ENCODE data around the gene CASP10.
"Not testable (repeated sequence)": the region's sequence is repeated elsewhere in the genome, so short reads cannot be mapped to it uniquely, and the experiment has no call there.

Gene CASP10

DNA sequence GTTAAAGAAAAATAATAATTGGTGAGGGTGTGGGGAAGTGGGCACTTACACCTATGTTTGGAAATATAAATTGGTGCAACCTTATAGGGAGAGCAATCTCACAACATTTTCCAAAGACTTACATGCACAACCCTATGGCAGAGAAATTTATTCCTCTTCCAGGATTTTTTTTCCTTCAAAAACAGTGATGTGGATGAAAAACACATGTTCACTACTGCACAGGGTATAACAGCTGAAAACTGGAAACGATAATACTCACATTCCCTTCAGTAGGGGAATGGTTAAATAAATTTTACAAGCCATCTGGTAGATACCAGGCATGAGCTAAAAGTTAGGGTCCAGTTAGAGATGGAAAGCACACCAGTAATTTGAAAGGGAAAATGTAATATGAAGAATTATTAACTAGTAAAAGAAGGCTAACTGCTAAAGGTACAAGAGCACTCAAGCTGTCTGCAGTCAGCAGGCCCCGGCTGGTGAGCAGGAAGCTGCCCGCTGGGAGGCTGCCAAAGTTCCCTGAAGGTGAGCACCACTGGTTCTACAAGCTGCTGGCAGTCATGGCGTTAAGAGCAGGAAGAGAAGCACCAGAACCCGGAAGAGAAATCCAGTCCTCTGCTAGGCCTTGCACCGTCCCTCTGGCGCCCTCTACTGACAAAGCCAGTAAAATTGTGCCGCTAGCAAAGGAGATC, 49.0 kb downstream of the CASP10 start:
- Histone ChIP-seq H3K36me3 (ENCODE audit: control insufficient read depth in 1 of 2, insufficient read depth in 2 of 2, low read length in 2 of 2) (no peaks in the 10 kb centered on the region), H3K9ac (ENCODE audit: low read depth in 1 of 2, low read length in 2 of 2) (no peak overlapping the region), H3K4me1 (ENCODE audit: control insufficient read depth in 1 of 2, insufficient read depth in 2 of 2, low read length in 2 of 2) (peaks cover 36 to 37% of the 10 kb centered on the region in 2 donors), H3K9me3 (ENCODE audit: control insufficient read depth in 1 of 2, low read length in 2 of 2) (no peaks in the 10 kb centered on the region), H3K4me3 (ENCODE audit: low read depth in 1 of 2, low read length in 2 of 2) (peak overlapping the region in 1 of 2 donors; percentile 42), H3K27me3 (ENCODE audit: control insufficient read depth in 1 of 2, insufficient read depth in 2 of 2, low read length in 2 of 2) (no peaks in the 10 kb centered on the region), H3K27ac (ENCODE audit: low read depth, low read length) (peak overlapping the region; percentile 44)

GRCh38 chr2:201232467-201232815, 49.5 kb downstream of the CASP10 start:
- H3K36me3 ChIP-seq (ENCODE audit: control insufficient read depth in 1 of 2, insufficient read depth in 2 of 2, low read length in 2 of 2): no peaks in the 10 kb centered on the region

GRCh38 chr2:201233192-201233811, 50.4 kb downstream of the CASP10 start:
- H3K27ac ChIP-seq (ENCODE audit: low read depth, low read length): peak overlapping the region; percentile 85
- peak overlapping the region; percentile 67 to 96 for H3K9ac ChIP-seq (ENCODE audit: low read depth in 1 of 2, low read length in 2 of 2)
- peak overlapping the region; percentile 77 to 97 for H3K4me3 ChIP-seq (ENCODE audit: low read depth in 1 of 2, low read length in 2 of 2)
- H3K36me3 ChIP-seq (ENCODE audit: control insufficient read depth in 1 of 2, insufficient read depth in 2 of 2, low read length in 2 of 2): no peaks in the 10 kb centered on the region
- H3K4me1 ChIP-seq (ENCODE audit: control insufficient read depth in 1 of 2, insufficient read depth in 2 of 2, low read length in 2 of 2): peaks cover 29 to 39% of the 10 kb centered on the region in 2 donors
- H3K9me3 ChIP-seq (ENCODE audit: control insufficient read depth in 1 of 2, low read length in 2 of 2): no peaks in the 10 kb centered on the region
- no peaks in the 10 kb centered on the region for H3K27me3 ChIP-seq (ENCODE audit: control insufficient read depth in 1 of 2, insufficient read depth in 2 of 2, low read length in 2 of 2)

More at GRCh38 chr2:201232467-201232815, 49.5 kb downstream of the CASP10 start:
- H3K4me3 ChIP-seq (ENCODE audit: low read depth in 1 of 2, low read length in 2 of 2): peak overlapping the region in 1 of 2 donors; percentile 97
- no peak overlapping the region for H3K27ac ChIP-seq (ENCODE audit: low read depth, low read length)
- H3K4me1 ChIP-seq (ENCODE audit: control insufficient read depth in 1 of 2, insufficient read depth in 2 of 2, low read length in 2 of 2): peaks cover 34 to 36% of the 10 kb centered on the region in 2 donors
- no peaks in the 10 kb centered on the region for H3K27me3 ChIP-seq (ENCODE audit: control insufficient read depth in 1 of 2, insufficient read depth in 2 of 2, low read length in 2 of 2)
- H3K9ac ChIP-seq (ENCODE audit: low read depth in 1 of 2, low read length in 2 of 2): peak overlapping the region in 1 of 2 donors; percentile 96
- no peaks in the 10 kb centered on the region for H3K9me3 ChIP-seq (ENCODE audit: control insufficient read depth in 1 of 2, low read length in 2 of 2)

- Histone ChIP-seq H3K27ac (ENCODE audit: low read depth, low read length) (peak overlapping the region; percentile 85), H3K36me3 (ENCODE audit: control insufficient read depth in 1 of 2, insufficient read depth in 2 of 2, low read length in 2 of 2) (no peaks in the 10 kb centered on the region), H3K9me3 (ENCODE audit: control insufficient read depth in 1 of 2, low read length in 2 of 2) (no peaks in the 10 kb centered on the region), H3K4me1 (ENCODE audit: control insufficient read depth in 1 of 2, insufficient read depth in 2 of 2, low read length in 2 of 2) (peaks cover 25 to 32% of the 10 kb centered on the region in 2 donors), H3K27me3 (ENCODE audit: control insufficient read depth in 1 of 2, insufficient read depth in 2 of 2, low read length in 2 of 2) (no peaks in the 10 kb centered on the region), H3K4me3 (ENCODE audit: low read depth in 1 of 2, low read length in 2 of 2) (peak overlapping the region; percentile 77 to 97), H3K9ac (ENCODE audit: low read depth in 1 of 2, low read length in 2 of 2) (peak overlapping the region; percentile 67 to 96)
Observed at GRCh38 chr2:201233812-201234662, 51.1 kb downstream of the CASP10 start.

- H3K36me3 ChIP-seq (ENCODE audit: control insufficient read depth in 1 of 2, insufficient read depth in 2 of 2, low read length in 2 of 2): peaks cover 0 to 1% of the 10 kb centered on the region in 2 donors
- H3K4me1 ChIP-seq (ENCODE audit: control insufficient read depth in 1 of 2, insufficient read depth in 2 of 2, low read length in 2 of 2): peaks cover 24 to 30% of the 10 kb centered on the region in 2 donors
- H3K27ac ChIP-seq (ENCODE audit: low read depth, low read length): no peak overlapping the region
- peak overlapping the region; percentile 75 to 77 for H3K4me3 ChIP-seq (ENCODE audit: low read depth in 1 of 2, low read length in 2 of 2)
- no peaks in the 10 kb centered on the region for H3K27me3 ChIP-seq (ENCODE audit: control insufficient read depth in 1 of 2, insufficient read depth in 2 of 2, low read length in 2 of 2)
- peak overlapping the region; percentile 49 to 96 for H3K9ac ChIP-seq (ENCODE audit: low read depth in 1 of 2, low read length in 2 of 2)
- H3K9me3 ChIP-seq (ENCODE audit: control insufficient read depth in 1 of 2, low read length in 2 of 2): no peaks in the 10 kb centered on the region
Observed at GRCh38 chr2:201234663-201235135, 51.8 kb downstream of the CASP10 start.

GRCh38 chr2:201235860-201236811, 53.2 kb downstream of the CASP10 start:
- Histone ChIP-seq H3K27me3 (ENCODE audit: control insufficient read depth in 1 of 2, insufficient read depth in 2 of 2, low read length in 2 of 2) (no peaks in the 10 kb centered on the region), H3K4me1 (ENCODE audit: control insufficient read depth in 1 of 2, insufficient read depth in 2 of 2, low read length in 2 of 2) (peaks cover 24 to 33% of the 10 kb centered on the region in 2 donors), H3K9me3 (ENCODE audit: control insufficient read depth in 1 of 2, low read length in 2 of 2) (no peaks in the 10 kb centered on the region), H3K9ac (ENCODE audit: low read depth in 1 of 2, low read length in 2 of 2) (no peak overlapping the region), H3K4me3 (ENCODE audit: low read depth in 1 of 2, low read length in 2 of 2) (peak overlapping the region; percentile 75 to 77), H3K36me3 (ENCODE audit: control insufficient read depth in 1 of 2, insufficient read depth in 2 of 2, low read length in 2 of 2) (peaks cover 5 to 10% of the 10 kb centered on the region in 2 donors), H3K27ac (ENCODE audit: low read depth, low read length) (no peak overlapping the region)

GRCh38 chr2:201237486-201238123, 54.7 kb downstream of the CASP10 start:
- Histone ChIP-seq H3K4me1 (ENCODE audit: control insufficient read depth in 1 of 2, insufficient read depth in 2 of 2, low read length in 2 of 2) (peaks cover 18 to 26% of the 10 kb centered on the region in 2 donors), H3K4me3 (ENCODE audit: low read depth in 1 of 2, low read length in 2 of 2) (no peak overlapping the region), H3K27me3 (ENCODE audit: control insufficient read depth in 1 of 2, insufficient read depth in 2 of 2, low read length in 2 of 2) (no peaks in the 10 kb centered on the region), H3K27ac (ENCODE audit: low read depth, low read length) (no peak overlapping the region), H3K9me3 (ENCODE audit: control insufficient read depth in 1 of 2, low read length in 2 of 2) (no peaks in the 10 kb centered on the region), H3K9ac (ENCODE audit: low read depth in 1 of 2, low read length in 2 of 2) (no peak overlapping the region), H3K36me3 (ENCODE audit: control insufficient read depth in 1 of 2, insufficient read depth in 2 of 2, low read length in 2 of 2) (peaks cover 10% of the 10 kb centered on the region in 2 donors)

DNA sequence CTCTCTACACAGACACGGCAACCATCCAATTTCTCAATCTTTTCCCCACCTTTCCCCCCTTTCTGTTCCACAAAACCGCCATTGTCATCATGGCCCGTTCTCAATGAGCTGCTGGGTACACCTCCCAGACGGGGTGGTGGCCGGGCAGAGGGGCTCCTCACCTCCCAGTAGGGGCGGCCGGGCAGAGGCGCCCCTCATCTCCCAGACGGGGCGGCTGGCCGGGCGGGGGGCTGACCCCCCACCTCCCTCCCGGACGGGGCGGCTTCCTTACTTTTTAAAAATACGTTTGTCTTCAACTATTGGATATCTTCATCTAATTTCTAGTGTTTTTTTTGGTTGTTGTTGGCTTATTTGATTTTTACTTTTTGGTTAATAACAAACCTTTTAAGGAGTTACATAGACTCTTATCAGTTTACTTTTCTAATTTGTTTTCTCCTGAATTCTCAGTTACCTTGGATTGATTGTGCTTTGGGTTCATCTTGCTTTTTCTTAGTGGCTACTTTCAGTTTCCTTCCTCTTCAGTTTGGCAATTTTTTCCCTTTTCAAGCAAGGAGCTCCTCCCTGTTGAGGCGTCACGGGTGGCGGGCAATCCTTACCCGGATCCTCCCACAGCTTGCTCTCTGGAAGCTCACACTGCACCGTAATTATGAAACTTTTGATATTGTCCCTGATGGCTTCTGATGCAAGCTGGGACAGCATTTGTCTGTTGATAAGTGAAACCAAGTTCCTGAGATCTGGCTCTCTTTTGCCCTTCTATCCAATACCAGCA, 56.4 kb downstream of the CASP10 start:
- H3K9me3 ChIP-seq (ENCODE audit: control insufficient read depth in 1 of 2, low read length in 2 of 2); H3K27me3 ChIP-seq (ENCODE audit: control insufficient read depth in 1 of 2, insufficient read depth in 2 of 2, low read length in 2 of 2); H3K4me3 ChIP-seq (ENCODE audit: low read depth in 1 of 2, low read length in 2 of 2); H3K9ac ChIP-seq (ENCODE audit: low read depth in 1 of 2, low read length in 2 of 2): not testable (repeated sequence)
- Histone ChIP-seq H3K36me3 (ENCODE audit: control insufficient read depth in 1 of 2, insufficient read depth in 2 of 2, low read length in 2 of 2) (peaks cover 10% of the 10 kb centered on the region in 2 donors), H3K4me1 (ENCODE audit: control insufficient read depth in 1 of 2, insufficient read depth in 2 of 2, low read length in 2 of 2) (peaks cover 12 to 21% of the 10 kb centered on the region in 2 donors), H3K27ac (ENCODE audit: low read depth, low read length) (peak overlapping the region; percentile 47)

Data from duodenal mucosa (tissue), 2 donors.